ENCODE results near the gene RHOT1. TPM values are rescaled to one million over a fixed set of nuclear protein-coding genes. Genes with fewer than 3 reads are reported as not detected.

The RHOT1 gene
- total RNA-seq, 1 experiment from 2014 or later: 24.4 TPM

GRCh38 chr17:32125848-32126153 is 16.5 kb upstream of the RHOT1 start:
- Histone ChIP-seq H3K4me2 (ENCODE audit: insufficient read depth, insufficient read length, low read length) (no peak overlapping the region), H3K27ac (ENCODE audit: insufficient read length, low read depth, low read length) (no peak overlapping the region), H4K5ac (ENCODE audit: insufficient read length, low read depth, low read length) (no peak overlapping the region), H3K79me2 (ENCODE audit: insufficient read depth, low read length) (no peaks in the 10 kb centered on the region), H3K18ac (ENCODE audit: insufficient read length, low read depth, low read length) (no peak overlapping the region), H4K20me1 (ENCODE audit: control insufficient read depth, insufficient read depth, insufficient read length) (no peaks in the 10 kb centered on the region), H2BK15ac (ENCODE audit: low read depth, low read length) (no peak overlapping the region), H2BK12ac (ENCODE audit: insufficient read length, low read depth, low read length) (no peak overlapping the region), H2AFZ (ENCODE audit: low read length) (no peak overlapping the region), H2BK20ac (ENCODE audit: low read depth, low read length, poor library complexity, severe bottlenecking) (no peak overlapping the region), H4K8ac (replicated peaks; ENCODE audit: insufficient read length, low read depth, low read length) (no peak overlapping the region), H2BK120ac (ENCODE audit: low read depth, low read length, poor library complexity, severe bottlenecking) (no peak overlapping the region), H3K4me1 (ENCODE audit: insufficient read depth, low read length) (no peaks in the 10 kb centered on the region), H3K4ac (ENCODE audit: low read depth, low read length) (no peak overlapping the region), H2AK5ac (ENCODE audit: insufficient read length, low read length) (no peak overlapping the region), H3K56ac (ENCODE audit: insufficient read length, low read depth, low read length) (no peak overlapping the region), H3K9ac (ENCODE audit: extremely low read depth, insufficient read length, low read length) (no peak overlapping the region), H2BK5ac (ENCODE audit: insufficient read length, low read length) (no peak overlapping the region), H3K27me3 (ENCODE audit: insufficient read depth, low read length) (no peaks in the 10 kb centered on the region), H3K23ac (ENCODE audit: insufficient read length, low read depth, low read length) (no peak overlapping the region), H3K79me1 (ENCODE audit: insufficient read depth, low read depth, low read length, poor library complexity, severe bottlenecking) (no peaks in the 10 kb centered on the region), H3K23me2 (ENCODE audit: insufficient read length, low read depth, low read length, poor library complexity, severe bottlenecking) (no peaks in the 10 kb centered on the region), H3T11ph (ENCODE audit: low read length) (no peak overlapping the region), H3K9me3 (ENCODE audit: control insufficient read depth, low read depth, low read length) (no peaks in the 10 kb centered on the region), H3K14ac (ENCODE audit: insufficient read depth, low read length) (no peak overlapping the region), H4K91ac (ENCODE audit: insufficient read length, low read depth, low read length) (no peak overlapping the region)
- no peak overlapping the region; a peak in 1 of 5 replicates for H3K4me3 Mint-ChIP-seq
- no peak for DNase-seq
- peaks cover 25 to 34% of the 10 kb centered on the region in 2 experiments for H3K4me1 Mint-ChIP-seq
- H3K27ac Mint-ChIP-seq: no peak overlapping the region; a peak in 1 of 7 replicates
- H3K36me3 Mint-ChIP-seq (ENCODE audit: insufficient read depth in 1 of 3, low read depth in 3 of 3): peaks cover 0 to 7% (median 7%) of the 10 kb centered on the region in 3 experiments; a peak in 6 of 7 replicates
- H3K9me3 Mint-ChIP-seq: peaks cover 3 to 6% of the 10 kb centered on the region in 2 experiments; a peak in 3 of 5 replicates
- WGBS (ENCODE audit: extremely low coverage, insufficient read length, low lambda C conversion rate): no CpG with 5 or more reads among the region's 2 CpGs
- TF ChIP-seq, protein P1, sequence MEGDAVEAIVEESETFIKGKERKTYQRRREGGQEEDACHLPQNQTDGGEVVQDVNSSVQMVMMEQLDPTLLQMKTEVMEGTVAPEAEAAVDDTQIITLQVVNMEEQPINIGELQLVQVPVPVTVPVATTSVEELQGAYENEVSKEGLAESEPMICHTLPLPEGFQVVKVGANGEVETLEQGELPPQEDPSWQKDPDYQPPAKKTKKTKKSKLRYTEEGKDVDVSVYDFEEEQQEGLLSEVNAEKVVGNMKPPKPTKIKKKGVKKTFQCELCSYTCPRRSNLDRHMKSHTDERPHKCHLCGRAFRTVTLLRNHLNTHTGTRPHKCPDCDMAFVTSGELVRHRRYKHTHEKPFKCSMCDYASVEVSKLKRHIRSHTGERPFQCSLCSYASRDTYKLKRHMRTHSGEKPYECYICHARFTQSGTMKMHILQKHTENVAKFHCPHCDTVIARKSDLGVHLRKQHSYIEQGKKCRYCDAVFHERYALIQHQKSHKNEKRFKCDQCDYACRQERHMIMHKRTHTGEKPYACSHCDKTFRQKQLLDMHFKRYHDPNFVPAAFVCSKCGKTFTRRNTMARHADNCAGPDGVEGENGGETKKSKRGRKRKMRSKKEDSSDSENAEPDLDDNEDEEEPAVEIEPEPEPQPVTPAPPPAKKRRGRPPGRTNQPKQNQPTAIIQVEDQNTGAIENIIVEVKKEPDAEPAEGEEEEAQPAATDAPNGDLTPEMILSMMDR (conservative IDR thresholded peaks at IDR 0.05): no peak
- no peaks in the 10 kb centered on the region for H3K27me3 Mint-ChIP-seq (ENCODE audit: low read depth)

All from H9 (cell line).